SK-N-MC (cell line): ENCODE measurements around the gene PHKG2.

ENCODE experiments used
- EZH2 ChIP-seq: fragments of 200-600 bp; sonication (generic); IDR thresholded peaks from one replicate; pipeline ENCODE4 v1.6.1; 2017; ENCODE audit warnings: antibody characterized with exemption
- FOXP2 ChIP-seq: optimal IDR thresholded peaks from 2 replicates; pipeline ENCODE3; 2011; ENCODE audit warnings: mild to moderate bottlenecking, moderate library complexity; ENCODE audit not compliant: insufficient read depth; ENCODE audit errors: extremely low read length, control extremely low read depth
- POLR2AphosphoS5 ChIP-seq: IDR thresholded peaks from 2 replicates; pipeline ENCODE4 v1.6.1; 2012; ENCODE audit warnings: mild to moderate bottlenecking, low read depth, low read length, borderline replicate concordance

DNA sequence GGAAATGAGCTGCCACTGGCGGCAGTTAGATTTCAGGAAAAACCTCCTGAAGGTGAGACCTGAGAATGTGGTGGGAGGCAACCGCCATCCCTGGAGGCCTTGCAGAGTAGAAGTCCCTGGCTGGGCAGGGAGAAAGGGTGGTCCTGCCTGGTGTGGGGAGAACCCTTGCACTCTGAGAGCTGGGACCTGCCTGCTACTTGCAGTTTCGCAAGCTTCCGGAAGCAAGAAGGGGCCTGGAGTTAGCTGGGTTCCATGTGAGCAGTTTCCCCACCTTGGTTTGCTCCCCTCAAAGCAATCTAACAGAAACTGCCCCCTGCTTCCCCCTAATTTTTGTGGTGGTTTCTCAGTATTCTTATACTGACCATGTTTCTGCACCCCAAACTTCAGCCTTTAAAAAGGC is 32.3 kb downstream of the PHKG2 start:
- TF ChIP-seq POLR2AphosphoS5 (no peak), EZH2 (no peak), FOXP2 (no peak)
